Esophagus squamous epithelium (tissue), 5 donors: ENCODE measurements around the gene CASTOR1. TPM values are rescaled to one million over a fixed set of nuclear protein-coding genes. Genes with fewer than 3 reads are reported as not detected.
A peak's percentile ranks its signal among the peaks of the same experiment; 100 is the strongest.

Source experiments
- DNase-seq: peaks from one replicate; lab custom pipeline; 2025; lab: John Stamatoyannopoulos, UW
- H3K27ac ChIP-seq, 4 donors: fragments of 200-600 bp; sonication (generic); one replicate each; pipeline ENCODE4 v1.5.1; 2016 to 2019; ENCODE audit warnings: mild to moderate bottlenecking in 1 of 4
- H3K27me3 ChIP-seq, 4 donors: fragments of 200-600 bp; sonication (generic); 1 replicate in 3 of 4; 2 replicates in 1 of 4; pipeline versions ENCODE4 v1.5.1 to v1.6.0; 2017 to 2021; ENCODE audit warnings: antibody characterized with exemption in 1 of 4
- H3K36me3 ChIP-seq, 3 donors: fragments of 200-600 bp; sonication (generic); one replicate each; pipeline ENCODE4 v1.5.1; 2016 to 2019
- H3K4me1 ChIP-seq, 3 donors: fragments of 200-600 bp; sonication (generic); one replicate each; pipeline ENCODE4 v1.5.1; 2017 to 2019
- H3K4me3 ChIP-seq, 4 donors: fragments of 200-600 bp; sonication (generic); 1 replicate in 3 of 4; 2 replicates in 1 of 4; pipeline ENCODE4 v1.5.1; 2016 to 2019; ENCODE audit warnings: mild to moderate bottlenecking in 2 of 4, moderate library complexity in 1 of 4
- H3K9me3 ChIP-seq, 3 donors: fragments of 200-600 bp; sonication (generic); one replicate each; pipeline ENCODE4 v1.5.1; 2016 to 2019
- CTCF ChIP-seq, 6 experiments: fragments of 450-650 bp in 4 of 6; fragments of 200-600 bp in 2 of 6; sonication (generic) in 2 of 6; IDR thresholded peaks; one replicate each; pipeline ENCODE4 v1.5.1; 2016 to 2019; ENCODE audit warnings: antibody characterized with exemption in 6 of 6, mild to moderate bottlenecking in 4 of 6, moderate library complexity in 4 of 6
- POLR2A ChIP-seq, 4 donors: fragments of 450-650 bp; IDR thresholded peaks; one replicate each; pipeline ENCODE4 v1.6.1; 2017; ENCODE audit warnings: antibody characterized with exemption in 4 of 4, mild to moderate bottlenecking in 4 of 4, moderate library complexity in 3 of 4
- WGBS, 2 donors: methylation state at CpG; one replicate each; pipeline ENCODE4 v1.1.5; 2018; 5-methylcytosine and 5-hydroxymethylcytosine counted together
- intact Hi-C: fragments of 100-400 bp; cut with DNase I; formaldehyde crosslinking; loops from one replicate; pipeline ENCODE4 v1.15.0; 2022
- total RNA-seq, 4 donors: library from RNA; depleted of rRNA; stranded (reverse); fragments of >200 nt; gene quantifications; one replicate each; pipeline ENCODE4 v1.1.0, GENCODE V29; 2016
- donor health status: DM: yes; HTN: yes; CAD: no.

The CASTOR1 gene
- total RNA-seq, 4 donors from 2014 or later: 18.9 to 76.4 (median 40.7) TPM

DNA sequence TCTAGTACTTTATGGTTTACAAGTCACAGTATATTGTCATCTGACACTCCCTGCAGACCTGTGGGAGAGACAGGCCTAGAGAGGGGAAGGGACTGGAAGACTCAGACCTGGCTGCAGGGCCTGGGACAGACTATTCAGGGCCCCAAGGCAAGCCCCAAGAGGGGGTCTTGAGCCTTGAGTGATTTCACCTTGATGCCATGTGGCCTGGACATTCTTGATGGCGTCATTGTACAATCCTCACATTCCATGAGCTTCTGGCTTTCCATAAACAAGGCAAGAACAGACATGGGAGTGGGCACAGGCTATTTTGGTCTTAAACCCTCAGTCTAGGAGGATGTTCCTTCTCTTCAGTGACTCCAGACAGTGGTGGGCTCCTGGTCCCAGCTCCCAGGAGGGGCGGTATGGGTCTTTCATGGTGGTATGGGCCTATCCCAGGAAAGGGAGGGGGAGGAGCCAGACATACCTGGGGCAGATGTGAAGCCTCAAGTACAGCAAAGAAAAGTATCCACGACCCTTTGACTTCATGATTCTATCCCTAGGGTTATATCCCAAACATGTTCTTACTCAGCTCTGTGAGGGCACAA, 39.3 kb upstream of the CASTOR1 start:
- no peak for DNase-seq
- intact Hi-C loops: loop anchor here (5.0 kb wide), 1 partner anchor 41 kb away; the partner anchor contains the start of gene CASTOR1
- Histone ChIP-seq H3K27me3 (no peaks in the 10 kb centered on the region), H3K9me3 (no peaks in the 10 kb centered on the region), H3K36me3 (peaks cover 5 to 43% (median 12%) of the 10 kb centered on the region in 3 donors), H3K27ac (peak overlapping the region in 2 of 4 donors; percentile 86 to 99), H3K4me3 (no peak overlapping the region), H3K4me1 (peaks cover 20 to 43% (median 26%) of the 10 kb centered on the region in 3 donors)
- 65 to 71% methylated on average over 1 to 3 of the region's 3 CpGs for WGBS, 2 donors
- TF ChIP-seq CTCF (IDR thresholded peaks at IDR 0.05) (no peak), POLR2A (IDR thresholded peaks at IDR 0.05) (no peak)

- no peaks in the 10 kb centered on the region for H3K9me3 ChIP-seq
- no peaks in the 10 kb centered on the region for H3K27me3 ChIP-seq
- peaks cover 3 to 43% (median 7%) of the 10 kb centered on the region in 3 donors for H3K36me3 ChIP-seq
- peaks cover 27 to 49% (median 28%) of the 10 kb centered on the region in 3 donors for H3K4me1 ChIP-seq
- peak overlapping the region in 3 of 4 donors; percentile 86 to 99 (median 99) for H3K27ac ChIP-seq
- peak in 2 of 6 experiments; percentile 18 to 40 for TF ChIP-seq CTCF (IDR thresholded peaks at IDR 0.05)
- no peak for TF ChIP-seq POLR2A (IDR thresholded peaks at IDR 0.05)
- no peak for DNase-seq
- WGBS, 2 donors: 53 to 58% methylated on average over 5 of the region's 5 CpGs
- intact Hi-C loops: loop anchor here (5.0 kb wide), 1 partner anchor 41 kb away; the partner anchor contains the start of gene CASTOR1
- no peak overlapping the region for H3K4me3 ChIP-seq
These were observed 38.6 kb upstream of the CASTOR1 start for GRCh38 chr22:30327864-30328345.

DNA sequence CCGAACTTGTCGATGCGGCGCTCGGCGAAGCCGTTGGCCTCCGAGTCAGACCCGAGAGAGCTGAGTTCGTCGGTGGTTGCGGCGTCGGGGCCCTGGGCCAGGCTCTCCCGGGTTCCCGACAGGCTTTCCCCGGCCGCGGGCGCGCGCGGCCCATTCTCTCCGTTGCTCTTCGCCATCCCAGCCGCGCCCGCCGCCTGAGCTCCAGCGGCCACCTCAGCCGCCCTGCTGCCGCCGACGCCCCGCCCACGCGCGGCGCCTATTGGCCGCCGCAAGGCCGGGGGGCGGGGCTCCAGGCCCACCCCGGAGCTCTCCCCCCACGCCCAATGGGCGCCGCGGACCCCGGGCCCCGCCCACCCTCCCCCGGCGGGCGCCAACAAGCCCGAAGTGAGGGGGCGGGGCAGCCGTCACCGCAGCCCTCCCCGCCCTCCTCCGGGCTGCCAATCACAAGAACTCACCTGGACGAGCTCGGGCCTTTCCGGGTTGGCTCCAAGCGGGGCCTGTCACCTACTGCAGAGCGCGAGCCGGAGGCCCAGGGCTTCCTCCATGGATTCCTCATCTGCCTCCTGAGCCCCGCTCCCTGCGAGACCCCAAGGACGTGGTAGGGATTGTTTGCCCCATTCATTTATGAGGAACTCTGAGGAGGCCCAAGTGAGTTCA, 37.5 kb upstream of the CASTOR1 start, which contains the start of gene TBC1D10A:
TSS of gene TBC1D10A (minus strand) at position 236 of the 657 bp plus-strand sequence. CDS start at position 176, 60 bp downstream.
- peak within 1 kb of the TSS; percentile 94 to 100 (median 98) for H3K4me3 ChIP-seq
- TF ChIP-seq POLR2A (IDR thresholded peaks at IDR 0.05): peak in 3 of 4 donors; percentile 79 to 97 (median 94)
- peak in 1 of 6 experiments; percentile 2 for TF ChIP-seq CTCF (IDR thresholded peaks at IDR 0.05)
- peak within 1 kb of the TSS; percentile 96 to 99 (median 99) for H3K27ac ChIP-seq
- DNase-seq: peak; percentile 63
- H3K27me3 ChIP-seq: no peaks in the 10 kb centered on the region
- H3K9me3 ChIP-seq: no peaks in the 10 kb centered on the region
- intact Hi-C loops: loop anchor here (5.0 kb wide), 1 partner anchor 40 kb away; the partner anchor contains the start of gene CASTOR1
- 0% methylated on average over 3 to 9 of the region's 69 CpGs for WGBS, 2 donors
- H3K36me3 ChIP-seq: peaks cover 0 to 36% (median 3%) of the 10 kb centered on the region in 3 donors
- peaks cover 32 to 60% (median 36%) of the 10 kb centered on the region in 3 donors for H3K4me1 ChIP-seq

DNA sequence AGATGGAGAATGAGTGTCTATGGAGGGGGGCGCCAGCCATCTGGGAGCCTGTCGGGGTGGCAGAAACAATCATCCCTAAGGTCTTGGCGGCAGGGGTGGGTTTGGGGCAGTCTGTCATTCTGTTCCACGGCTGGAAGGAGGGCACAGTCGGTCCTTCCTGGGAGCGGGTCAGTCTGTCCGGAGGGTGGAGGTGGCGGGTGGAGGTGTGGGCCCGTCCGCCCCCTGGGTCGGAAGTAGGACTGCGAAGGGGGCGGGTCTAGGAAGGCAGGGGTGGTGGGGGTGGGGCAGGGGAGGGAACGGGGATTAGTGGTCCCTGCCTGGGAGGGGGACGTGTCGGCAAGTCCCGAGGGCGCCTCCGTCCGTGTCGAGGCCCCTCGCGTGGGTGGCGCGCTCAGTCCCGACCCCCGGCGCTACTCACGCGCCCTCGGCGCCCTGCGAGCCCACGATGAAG, 37.0 kb upstream of the CASTOR1 start:
- H3K36me3 ChIP-seq: peaks cover 0 to 30% (median 2%) of the 10 kb centered on the region in 3 donors
- no peaks in the 10 kb centered on the region for H3K9me3 ChIP-seq
- intact Hi-C loops: loop anchor here (5.0 kb wide), 1 partner anchor 39 kb away; the partner anchor contains the start of gene CASTOR1
- H3K4me3 ChIP-seq: peak overlapping the region; percentile 94 to 100 (median 98)
- H3K27ac ChIP-seq: peak overlapping the region; percentile 96 to 99 (median 99)
- no peak for DNase-seq
- WGBS, 2 donors: 0 to 40% methylated on average over 1 to 4 of the region's 34 CpGs
- no peaks in the 10 kb centered on the region for H3K27me3 ChIP-seq
- peaks cover 38 to 65% (median 41%) of the 10 kb centered on the region in 3 donors for H3K4me1 ChIP-seq
- no peak for TF ChIP-seq CTCF (IDR thresholded peaks at IDR 0.05)
- TF ChIP-seq POLR2A (IDR thresholded peaks at IDR 0.05): no peak
